Middle frontal gyrus (tissue), 1 donor: ENCODE data around the gene RGP1.

Experiments
- DNase-seq: peaks from one replicate; pipeline ENCODE4 v3.0.0-alpha.2; 2015; ENCODE audit warnings: low spot score; ENCODE audit errors: extremely low spot score

The RGP1 gene

GRCh38 chr9:35806101-35806500 is 57.0 kb downstream of the RGP1 start:
- DNase-seq, result no peak
